ENCODE data around the gene KEL.

Gene KEL

GRCh38 chr7:142916508-142916907 lies 45.7 kb downstream of the KEL start:
- no peaks in the 10 kb centered on the region for H3K36me3 ChIP-seq (ENCODE audit: control insufficient read depth, insufficient read depth, low read length)
- H3K27me3 ChIP-seq (ENCODE audit: control insufficient read depth, insufficient read depth, low read length): no peaks in the 10 kb centered on the region
- H3K9ac ChIP-seq (ENCODE audit: low read length): no peak overlapping the region
- no peak overlapping the region for H3K4me3 ChIP-seq (ENCODE audit: low read length)
- no peak overlapping the region for H3K27ac ChIP-seq (ENCODE audit: low read depth, low read length)
- no peaks in the 10 kb centered on the region for H3K4me1 ChIP-seq (ENCODE audit: control insufficient read depth, insufficient read depth, low read length)

DNA sequence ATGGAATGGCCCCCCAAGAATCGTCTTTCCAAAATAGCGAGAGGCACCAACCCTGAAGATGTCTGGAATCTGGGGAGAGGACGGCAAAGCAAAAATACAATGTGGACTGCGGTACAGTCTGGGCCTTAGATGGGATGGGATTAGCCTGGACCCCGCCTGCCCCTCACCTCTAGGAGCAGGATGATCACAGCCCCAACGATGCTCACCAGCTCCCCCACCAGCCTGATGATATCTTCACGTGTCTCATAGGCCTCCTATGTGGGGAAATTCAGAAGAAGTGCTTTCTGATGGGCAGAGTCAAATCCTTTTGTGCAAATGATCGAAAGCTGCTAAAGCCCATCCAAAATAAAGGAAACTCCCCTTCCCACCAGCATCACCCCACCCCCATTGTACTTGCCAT lies 46.8 kb downstream of the KEL start:
- no peaks in the 10 kb centered on the region for H3K27me3 ChIP-seq (ENCODE audit: control insufficient read depth, insufficient read depth, low read length)
- H3K9ac ChIP-seq (ENCODE audit: low read length): no peak overlapping the region
- H3K4me3 ChIP-seq (ENCODE audit: low read length): no peak overlapping the region
- no peak overlapping the region for H3K27ac ChIP-seq (ENCODE audit: low read depth, low read length)
- H3K36me3 ChIP-seq (ENCODE audit: control insufficient read depth, insufficient read depth, low read length): no peaks in the 10 kb centered on the region
- H3K4me1 ChIP-seq (ENCODE audit: control insufficient read depth, insufficient read depth, low read length): no peaks in the 10 kb centered on the region

DNA sequence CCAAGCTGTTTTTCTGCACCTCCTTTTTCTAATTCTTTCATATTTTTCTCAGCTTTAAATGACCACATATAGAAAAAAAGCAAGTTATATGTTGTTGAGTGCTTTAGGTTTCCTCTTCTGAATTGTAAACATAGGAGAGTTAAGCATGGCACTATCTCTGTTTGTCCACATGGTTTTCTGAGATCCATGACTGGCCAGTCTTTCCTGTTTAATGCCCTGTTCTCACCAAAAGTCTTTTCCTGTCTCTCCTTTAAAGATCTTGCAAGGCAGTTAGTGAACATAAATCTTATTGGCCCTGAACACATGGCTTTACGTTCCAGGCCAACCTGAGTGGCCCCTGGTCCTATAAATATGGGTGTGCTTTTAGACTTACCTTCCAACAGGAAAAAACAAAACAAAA lies 48.0 kb downstream of the KEL start:
- Histone ChIP-seq H3K27ac (ENCODE audit: low read depth, low read length) (no peak overlapping the region), H3K36me3 (ENCODE audit: control insufficient read depth, insufficient read depth, low read length) (no peaks in the 10 kb centered on the region), H3K27me3 (ENCODE audit: control insufficient read depth, insufficient read depth, low read length) (no peaks in the 10 kb centered on the region), H3K4me3 (ENCODE audit: low read length) (no peak overlapping the region), H3K9ac (ENCODE audit: low read length) (no peak overlapping the region), H3K4me1 (ENCODE audit: control insufficient read depth, insufficient read depth, low read length) (no peaks in the 10 kb centered on the region)

DNA sequence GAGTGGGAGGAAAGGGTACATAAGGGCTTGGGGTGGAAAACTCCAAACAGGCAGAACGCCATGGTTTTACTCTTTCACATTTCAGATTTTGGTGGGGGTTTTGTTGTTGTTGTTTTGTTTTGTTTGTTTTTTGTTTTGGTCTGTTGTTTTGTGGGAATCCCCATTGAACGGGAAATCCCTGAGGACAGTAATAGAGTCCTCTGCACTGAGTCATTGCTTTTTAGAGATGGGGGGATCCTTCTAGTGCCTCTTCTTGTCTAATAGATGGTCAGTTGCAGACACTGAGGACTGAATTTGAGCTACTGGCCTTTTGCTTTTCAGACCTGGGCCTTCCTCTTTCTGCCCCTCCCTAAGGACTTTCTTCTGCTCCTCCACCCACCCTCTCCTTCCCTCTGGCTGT lies 48.6 kb downstream of the KEL start:
- no peak overlapping the region for H3K9ac ChIP-seq (ENCODE audit: low read length)
- H3K27ac ChIP-seq (ENCODE audit: low read depth, low read length): no peak overlapping the region
- no peaks in the 10 kb centered on the region for H3K36me3 ChIP-seq (ENCODE audit: control insufficient read depth, insufficient read depth, low read length)
- no peaks in the 10 kb centered on the region for H3K4me1 ChIP-seq (ENCODE audit: control insufficient read depth, insufficient read depth, low read length)
- H3K4me3 ChIP-seq (ENCODE audit: low read length): no peak overlapping the region
- H3K27me3 ChIP-seq (ENCODE audit: control insufficient read depth, insufficient read depth, low read length): no peaks in the 10 kb centered on the region

DNA sequence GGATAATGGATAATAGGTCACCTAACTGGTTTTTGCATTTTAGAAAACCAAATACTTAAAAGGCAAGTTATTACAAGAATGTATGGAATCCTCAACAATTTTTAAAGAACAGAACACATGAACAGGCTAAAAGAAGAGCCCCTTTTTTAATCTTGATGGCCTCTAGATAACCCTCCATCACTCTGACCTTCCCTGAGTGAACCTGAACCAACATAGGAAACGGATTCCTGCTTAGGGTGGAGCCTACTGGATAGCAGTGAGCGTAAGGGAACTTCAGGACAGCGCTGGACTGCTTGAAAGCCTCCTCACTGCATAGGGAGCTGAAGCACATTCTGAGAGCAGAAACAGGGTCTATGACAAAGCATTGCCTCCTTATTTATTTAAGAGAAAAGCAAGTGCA lies 49.1 kb downstream of the KEL start:
- Histone ChIP-seq H3K9ac (ENCODE audit: low read length) (no peak overlapping the region), H3K4me3 (ENCODE audit: low read length) (no peak overlapping the region), H3K27ac (ENCODE audit: low read depth, low read length) (no peak overlapping the region), H3K27me3 (ENCODE audit: control insufficient read depth, insufficient read depth, low read length) (no peaks in the 10 kb centered on the region), H3K36me3 (ENCODE audit: control insufficient read depth, insufficient read depth, low read length) (no peaks in the 10 kb centered on the region), H3K4me1 (ENCODE audit: control insufficient read depth, insufficient read depth, low read length) (no peaks in the 10 kb centered on the region)

GRCh38 chr7:142910481-142910880 lies 51.7 kb downstream of the KEL start:
- Histone ChIP-seq H3K4me1 (ENCODE audit: control insufficient read depth, insufficient read depth, low read length) (no peaks in the 10 kb centered on the region), H3K9ac (ENCODE audit: low read length) (no peak overlapping the region), H3K36me3 (ENCODE audit: control insufficient read depth, insufficient read depth, low read length) (no peaks in the 10 kb centered on the region), H3K27ac (ENCODE audit: low read depth, low read length) (no peak overlapping the region), H3K27me3 (ENCODE audit: control insufficient read depth, insufficient read depth, low read length) (no peaks in the 10 kb centered on the region), H3K4me3 (ENCODE audit: low read length) (no peak overlapping the region)

- H3K4me3 ChIP-seq (ENCODE audit: low read length): no peak overlapping the region
- no peak overlapping the region for H3K9ac ChIP-seq (ENCODE audit: low read length)
- no peak overlapping the region for H3K27ac ChIP-seq (ENCODE audit: low read depth, low read length)
- no peaks in the 10 kb centered on the region for H3K36me3 ChIP-seq (ENCODE audit: control insufficient read depth, insufficient read depth, low read length)
- H3K4me1 ChIP-seq (ENCODE audit: control insufficient read depth, insufficient read depth, low read length): no peaks in the 10 kb centered on the region
- no peaks in the 10 kb centered on the region for H3K27me3 ChIP-seq (ENCODE audit: control insufficient read depth, insufficient read depth, low read length)
Observed at GRCh38 chr7:142910031-142910433, 52.1 kb downstream of the KEL start.

GRCh38 chr7:142908921-142909890 lies 53.0 kb downstream of the KEL start:
- no peak overlapping the region for H3K27ac ChIP-seq (ENCODE audit: low read depth, low read length)
- H3K4me1 ChIP-seq (ENCODE audit: control insufficient read depth, insufficient read depth, low read length): no peaks in the 10 kb centered on the region
- no peak overlapping the region for H3K9ac ChIP-seq (ENCODE audit: low read length)
- H3K36me3 ChIP-seq (ENCODE audit: control insufficient read depth, insufficient read depth, low read length): no peaks in the 10 kb centered on the region
- no peak overlapping the region for H3K4me3 ChIP-seq (ENCODE audit: low read length)
- no peaks in the 10 kb centered on the region for H3K27me3 ChIP-seq (ENCODE audit: control insufficient read depth, insufficient read depth, low read length)

DNA sequence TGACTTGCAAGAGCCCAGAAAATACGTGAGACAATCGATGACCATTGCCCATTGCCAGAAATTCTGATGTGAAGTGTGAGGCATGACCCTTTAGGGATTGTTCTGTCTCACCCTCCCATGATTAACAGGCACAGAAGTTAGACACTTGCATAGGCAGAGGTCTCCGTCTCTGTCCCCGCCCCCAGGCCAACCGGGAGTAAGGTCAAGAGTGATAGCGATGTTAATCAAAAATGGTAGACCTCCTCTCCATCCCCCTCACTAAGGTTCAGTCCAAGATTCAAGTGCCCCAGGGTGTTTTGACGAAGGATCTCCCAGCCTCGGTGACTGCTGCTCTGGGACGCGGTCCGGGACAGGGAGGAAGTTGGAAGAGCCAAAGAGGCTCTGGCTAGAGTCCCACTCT lies 53.9 kb downstream of the KEL start:
- no peak overlapping the region for H3K4me3 ChIP-seq (ENCODE audit: low read length)
- H3K36me3 ChIP-seq (ENCODE audit: control insufficient read depth, insufficient read depth, low read length): no peaks in the 10 kb centered on the region
- H3K4me1 ChIP-seq (ENCODE audit: control insufficient read depth, insufficient read depth, low read length): no peaks in the 10 kb centered on the region
- no peak overlapping the region for H3K27ac ChIP-seq (ENCODE audit: low read depth, low read length)
- no peaks in the 10 kb centered on the region for H3K27me3 ChIP-seq (ENCODE audit: control insufficient read depth, insufficient read depth, low read length)
- H3K9ac ChIP-seq (ENCODE audit: low read length): no peak overlapping the region

DNA sequence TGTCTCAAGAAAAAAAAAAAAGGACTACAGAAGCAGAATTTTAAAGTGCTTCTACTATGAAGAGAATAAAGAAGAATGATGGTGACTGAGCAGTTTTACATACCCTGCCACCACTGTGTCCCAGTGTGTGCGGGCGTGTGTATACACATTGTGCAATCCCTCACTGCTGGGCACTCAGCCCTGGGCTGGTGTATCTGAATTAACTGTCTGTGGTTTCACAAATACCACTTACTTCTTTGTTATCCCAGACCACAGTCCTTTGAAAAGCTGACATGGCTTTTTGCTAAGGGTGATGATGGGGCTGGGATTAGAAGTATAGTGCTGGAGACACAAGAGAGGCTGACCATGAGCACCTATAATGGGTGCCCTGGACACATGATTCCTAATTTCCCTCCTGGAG lies 55.5 kb downstream of the KEL start:
- H3K27ac ChIP-seq (ENCODE audit: low read depth, low read length): no peak overlapping the region
- no peaks in the 10 kb centered on the region for H3K36me3 ChIP-seq (ENCODE audit: control insufficient read depth, insufficient read depth, low read length)
- H3K4me3 ChIP-seq (ENCODE audit: low read length): no peak overlapping the region
- no peak overlapping the region for H3K9ac ChIP-seq (ENCODE audit: low read length)
- no peaks in the 10 kb centered on the region for H3K27me3 ChIP-seq (ENCODE audit: control insufficient read depth, insufficient read depth, low read length)
- no peaks in the 10 kb centered on the region for H3K4me1 ChIP-seq (ENCODE audit: control insufficient read depth, insufficient read depth, low read length)

- H3K9ac ChIP-seq (ENCODE audit: low read length): no peak overlapping the region
Observed at GRCh38 chr7:142905759-142906158, 56.4 kb downstream of the KEL start.

DNA sequence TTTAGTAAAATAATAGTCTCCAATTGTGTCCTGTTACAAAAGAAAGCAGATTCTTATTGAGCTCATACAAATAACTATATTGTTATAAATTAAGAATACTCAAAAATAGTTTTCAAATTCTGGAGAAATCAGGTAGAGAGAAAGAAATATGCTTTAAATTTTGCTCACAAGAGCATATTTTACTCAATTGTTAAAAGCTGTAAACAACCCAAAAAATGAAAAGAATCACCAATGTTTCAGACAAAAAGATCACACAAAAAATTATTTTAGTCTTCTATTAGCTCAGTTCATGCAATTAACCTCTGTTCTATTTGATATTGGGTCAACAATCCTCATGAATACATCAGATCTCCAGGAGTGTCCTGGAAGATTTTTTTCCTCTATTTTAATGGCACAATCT lies 58.0 kb downstream of the KEL start:
- Histone ChIP-seq H3K4me1 (ENCODE audit: control insufficient read depth, insufficient read depth, low read length) (no peaks in the 10 kb centered on the region), H3K27ac (ENCODE audit: low read depth, low read length) (no peak overlapping the region)

More at GRCh38 chr7:142905759-142906158, 56.4 kb downstream of the KEL start:
- Histone ChIP-seq H3K4me1 (ENCODE audit: control insufficient read depth, insufficient read depth, low read length) (no peaks in the 10 kb centered on the region), H3K4me3 (ENCODE audit: low read length) (no peak overlapping the region), H3K27me3 (ENCODE audit: control insufficient read depth, insufficient read depth, low read length) (no peaks in the 10 kb centered on the region), H3K36me3 (ENCODE audit: control insufficient read depth, insufficient read depth, low read length) (no peaks in the 10 kb centered on the region), H3K27ac (ENCODE audit: low read depth, low read length) (no peak overlapping the region)

More for the DNA sequence above, 58.0 kb downstream of the KEL start:
- Histone ChIP-seq H3K4me3 (ENCODE audit: low read length) (no peak overlapping the region), H3K9ac (ENCODE audit: low read length) (no peak overlapping the region), H3K36me3 (ENCODE audit: control insufficient read depth, insufficient read depth, low read length) (no peaks in the 10 kb centered on the region), H3K27me3 (ENCODE audit: control insufficient read depth, insufficient read depth, low read length) (no peaks in the 10 kb centered on the region)
